Hepatocyte (in vitro differentiated cells): Measurements from ENCODE around the gene HERPUD1.

Source experiments
- CTCF ChIP-seq: fragments of 200-600 bp; sonication (generic); IDR thresholded peaks from 2 replicates; pipeline ENCODE4 v1.5.1; 2016; ENCODE audit warnings: antibody characterized with exemption, mild to moderate bottlenecking; ENCODE audit not compliant: poor library complexity
- EZH2phosphoT487 ChIP-seq: fragments of 200-600 bp; sonication (generic); IDR thresholded peaks from one replicate; pipeline ENCODE4 v1.6.1; 2018; ENCODE audit warnings: antibody characterized with exemption, mild to moderate bottlenecking, low read depth, moderate library complexity; ENCODE audit not compliant: unreplicated experiment, severe bottlenecking

DNA sequence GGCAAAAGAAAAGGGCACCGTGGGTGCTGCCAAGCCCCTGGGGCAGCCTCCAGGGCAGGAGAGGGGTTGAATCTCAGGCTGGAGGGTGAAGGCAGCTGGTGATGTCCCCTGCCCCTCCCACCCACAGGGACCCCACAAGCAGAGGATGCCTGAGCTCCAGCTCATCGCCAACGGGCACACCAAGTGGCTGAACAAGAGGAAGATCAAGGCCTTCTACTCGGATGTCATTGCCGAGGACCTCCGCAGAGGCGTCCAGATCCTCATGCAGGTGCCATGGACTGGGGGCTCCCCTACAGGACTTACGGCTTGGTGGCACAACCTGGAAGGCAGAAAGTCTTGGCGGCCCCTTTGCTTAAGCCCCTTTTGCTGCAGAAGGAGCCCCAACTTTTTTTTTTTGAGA is 45.1 kb upstream of the HERPUD1 start:
- TF ChIP-seq CTCF, result no peak
- TF ChIP-seq EZH2phosphoT487, result no peak
